IMR-90 (cell line): ENCODE data around the gene GTF2H1. TPM values are rescaled to one million over a fixed set of nuclear protein-coding genes. Genes with fewer than 3 reads are reported as not detected.

Experiments
- ATAC-seq: fragments of 200-7000 bp; cut with Tn5 transposase; 2 replicates; pipeline ENCODE4 v1.9.1; 2020; ENCODE audit warnings: low read depth, mild to moderate bottlenecking, moderate library complexity
- BruUV-seq: library from RNA; stranded (reverse); fragments of 400-500 nt; replicated peaks from 2 replicates; lab custom pipeline; 2021; lab: Mats Ljungman, UMichigan
- CTCF ChIA-PET: fragments of 300-600 bp; formaldehyde crosslinking; extraction: SDS; loops from one replicate; lab custom pipeline; 2021; ENCODE audit warnings: antibody characterized with exemption; lab: Yijun Ruan, JAX
- POLR2A ChIA-PET: fragments of 300-600 bp; sonication (Branson Sonifier 250); formaldehyde crosslinking; loops from one replicate; lab custom pipeline; 2022; ENCODE audit warnings: antibody characterized with exemption; ENCODE audit not compliant: unreplicated experiment; lab: Charles Lee
- DNase-seq: peaks from one replicate; pipeline ENCODE4 v3.0.0; 2013
- H2AFZ ChIP-seq: replicated peaks from 2 replicates; pipeline ENCODE3; 2013; ENCODE audit warnings: low read length, mild to moderate bottlenecking; ENCODE audit not compliant: poor library complexity
- H2AK5ac ChIP-seq: 2 replicates; pipeline ENCODE4 v1.6.1; 2013; ENCODE audit warnings: low read depth, low read length, inconsistent platforms
- H2AK9ac ChIP-seq: replicated peaks from 2 replicates; pipeline ENCODE3; 2013; ENCODE audit warnings: mild to moderate bottlenecking, low read depth, low read length, moderate library complexity; ENCODE audit not compliant: poor library complexity
- H2BK120ac ChIP-seq: 2 replicates; pipeline ENCODE4 v1.6.1; 2013; ENCODE audit warnings: low read depth, low read length, inconsistent platforms
- H2BK15ac ChIP-seq: 3 replicates; pipeline ENCODE4 v1.6.1; 2013; ENCODE audit warnings: low read depth, low read length, inconsistent platforms
- H2BK20ac ChIP-seq: 2 replicates; pipeline ENCODE4 v1.6.1; 2013; ENCODE audit warnings: low read depth, mild to moderate bottlenecking, inconsistent platforms, low read length, moderate library complexity
- H2BK5ac ChIP-seq: 2 replicates; pipeline ENCODE4 v1.6.1; 2013; ENCODE audit warnings: mild to moderate bottlenecking, low read depth, low read length, inconsistent platforms; ENCODE audit not compliant: poor library complexity, severe bottlenecking
- H3K14ac ChIP-seq: replicated peaks from 2 replicates; pipeline ENCODE4 v1.6.1; 2013; ENCODE audit warnings: low read depth, low read length, inconsistent platforms
- H3K18ac ChIP-seq: 2 replicates; pipeline ENCODE4 v1.6.1; 2013; ENCODE audit warnings: low read depth, low read length, control low read depth
- H3K23ac ChIP-seq: 2 replicates; pipeline ENCODE4 v1.6.1; 2013; ENCODE audit warnings: low read depth, low read length, inconsistent platforms
- H3K27ac ChIP-seq: 2 replicates; pipeline ENCODE4 v1.5.1; 2013; ENCODE audit warnings: mild to moderate bottlenecking, control low read depth, low read length; ENCODE audit not compliant: insufficient read depth
- H3K27me3 ChIP-seq: 2 replicates; pipeline ENCODE4 v1.6.1; 2013; ENCODE audit warnings: low read length; ENCODE audit not compliant: control insufficient read depth, insufficient read depth
- H3K36me3 ChIP-seq: 2 replicates; pipeline ENCODE4 v1.6.1; 2013; ENCODE audit warnings: low read length, mixed read lengths; ENCODE audit not compliant: control insufficient read depth, insufficient read depth
- H3K4ac ChIP-seq: 2 replicates; pipeline ENCODE4 v1.6.1; 2013; ENCODE audit warnings: low read depth, low read length, inconsistent platforms
- H3K4me1 ChIP-seq: 2 replicates; pipeline ENCODE4 v1.6.1; 2013; ENCODE audit warnings: low read length, mixed read lengths; ENCODE audit not compliant: control insufficient read depth, insufficient read depth
- H3K4me2 ChIP-seq: 2 replicates; pipeline ENCODE4 v1.6.1; 2013; ENCODE audit warnings: low read depth, mild to moderate bottlenecking, control low read depth, low read length, moderate library complexity
- H3K4me3 ChIP-seq: 2 replicates; pipeline ENCODE4 v1.5.1; 2013; ENCODE audit warnings: low read depth, mild to moderate bottlenecking, control low read depth, low read length, moderate library complexity; ENCODE audit not compliant: insufficient read depth
- H3K56ac ChIP-seq: 2 replicates; pipeline ENCODE4 v1.6.1; 2013; ENCODE audit warnings: low read length, inconsistent platforms; ENCODE audit not compliant: insufficient read depth; ENCODE audit errors: extremely low read depth
- H3K79me1 ChIP-seq, 2 experiments: 2 replicates each; pipeline ENCODE4 v1.6.1; 2013; ENCODE audit warnings: low read length in 2 of 2, inconsistent platforms in 1 of 2, low read depth in 1 of 2
- H3K9ac ChIP-seq: 2 replicates; pipeline ENCODE4 v1.6.1; 2013; ENCODE audit warnings: low read depth, low read length, control low read depth
- H3K9me1 ChIP-seq: 2 replicates; pipeline ENCODE4 v1.6.1; 2013; ENCODE audit warnings: low read length, inconsistent platforms; ENCODE audit not compliant: insufficient read depth
- H3K9me3 ChIP-seq: 2 replicates; pipeline ENCODE4 v1.6.1; 2013; ENCODE audit warnings: low read length; ENCODE audit not compliant: control insufficient read depth, insufficient read depth
- H4K20me1 ChIP-seq: 2 replicates; pipeline ENCODE4 v1.6.1; 2013; ENCODE audit warnings: low read length, inconsistent platforms; ENCODE audit not compliant: insufficient read depth
- H4K5ac ChIP-seq: 2 replicates; pipeline ENCODE4 v1.6.1; 2013; ENCODE audit warnings: mild to moderate bottlenecking, low read depth, low read length, control low read depth
- H4K8ac ChIP-seq, 2 experiments: 2 replicates each; pipeline ENCODE4 v1.6.1; 2013; ENCODE audit warnings: low read depth in 2 of 2, low read length in 2 of 2, control low read depth in 1 of 2, inconsistent platforms in 1 of 2
- H4K91ac ChIP-seq: 2 replicates; pipeline ENCODE4 v1.6.1; 2013; ENCODE audit warnings: low read depth, low read length, inconsistent platforms; ENCODE audit not compliant: insufficient read depth
- BHLHE40 ChIP-seq: fragments of 150-350 bp; IDR thresholded peaks from 2 replicates; pipeline ENCODE4 v1.6.1; 2016; ENCODE audit warnings: mild to moderate bottlenecking, low read depth, low read length
- CEBPB ChIP-seq: IDR thresholded peaks from 2 replicates; pipeline ENCODE4 v1.6.1; 2012; ENCODE audit warnings: low read depth, low read length, improper control_type of control experiment
- RCOR1 ChIP-seq: IDR thresholded peaks from 2 replicates; pipeline ENCODE4 v1.6.1; 2012; ENCODE audit warnings: mild to moderate bottlenecking, low read length, improper control_type of control experiment; ENCODE audit not compliant: insufficient replicate concordance
- WGBS, 2 experiments: methylation state at CpG; one replicate each; pipeline versions ENCODE4 v1.1.5 to v1.1.7; 2013; ENCODE audit warnings: missing lambda C conversion rate in 2 of 2; ENCODE audit not compliant: insufficient read length in 1 of 2; ENCODE audit errors: extremely low coverage in 2 of 2; 5-methylcytosine and 5-hydroxymethylcytosine counted together
- dilution Hi-C: fragments of 300-500 bp; cut with HindIII; formaldehyde crosslinking; loops from one replicate; pipeline ENCODE4 v1.14.3; 2018; ENCODE audit warnings: low sequenced_read_pairs; ENCODE audit not compliant: unreplicated experiment
- in situ Hi-C: fragments of 300-500 bp; cut with MboI; formaldehyde crosslinking; loops from 3 replicates; pipeline ENCODE4 v1.14.3; 2019; ENCODE audit warnings: low sequenced_read_pairs, inconsistent platforms, mixed read lengths
- intact Hi-C: fragments of 100-400 bp; cut with micrococcal nuclease; formaldehyde crosslinking; loops from 2 replicates; pipeline ENCODE4 v1.10.0; 2022
- polyA plus RNA-seq, 3 experiments: library from polyadenylated mRNA; depleted of rRNA; stranded (reverse); fragments of >200 nt; gene quantifications; 2 replicates each; pipeline ENCODE4 v1.2.3, GENCODE V29; 2012; ENCODE audit warnings: low replicate concordance in 1 of 3
- total RNA-seq: library from RNA; depleted of rRNA; stranded (reverse); fragments of >200 nt; gene quantifications from 2 replicates; pipeline ENCODE4 v1.2.3, GENCODE V29; 2012
- TF ChIP-seq, protein P1 (sequence below): conservative IDR thresholded peaks from 2 replicates; pipeline ENCODE4 v1.5.1; 2012; ENCODE audit warnings: mild to moderate bottlenecking, low read depth, low read length, improper control_type of control experiment

Gene GTF2H1
- total and polyA plus RNA-seq, 2 of the 4 experiments (the other 2 are of a cell fraction): 25.0 to 67.0 TPM

DNA sequence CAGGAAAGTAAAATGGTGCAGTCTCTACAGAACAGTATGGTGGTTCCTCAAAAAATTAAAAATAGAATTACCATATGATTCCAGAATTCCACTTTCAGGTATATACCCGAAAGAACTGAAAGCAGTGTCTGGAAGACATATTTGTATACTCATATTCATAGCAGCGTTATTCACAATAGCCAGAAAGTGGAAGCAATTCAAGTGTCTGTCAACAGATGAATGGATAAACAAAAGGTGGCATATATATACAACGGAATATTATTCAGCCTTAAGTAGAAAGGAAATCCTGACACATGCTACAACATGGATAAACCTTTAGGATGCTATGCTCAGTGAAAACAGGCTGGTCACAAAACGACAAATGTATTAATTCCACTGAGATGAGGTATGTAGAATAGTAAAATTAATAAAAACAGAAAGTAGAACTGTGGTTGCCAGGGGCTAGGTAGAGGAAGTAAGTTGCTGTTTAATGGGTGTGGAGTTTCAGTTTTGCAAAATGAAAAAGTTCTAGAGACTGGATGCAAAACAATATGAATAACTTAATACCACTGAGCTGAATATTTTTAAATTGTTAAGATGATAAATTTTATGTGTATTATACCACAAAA, 41.8 kb upstream of the GTF2H1 start:
- no peaks in the 10 kb centered on the region for H3K4me1 ChIP-seq
- dilution Hi-C loops: no loop called here
- H3K27me3 ChIP-seq: no peaks in the 10 kb centered on the region
- no peak for ATAC-seq
- H3K14ac ChIP-seq: no peak overlapping the region
- H3K9me1 ChIP-seq: no peaks in the 10 kb centered on the region
- H3K56ac ChIP-seq: no peak overlapping the region
- H2BK120ac ChIP-seq: no peak overlapping the region
- H4K20me1 ChIP-seq: no peaks in the 10 kb centered on the region
- peaks cover 16% of the 10 kb centered on the region for H3K36me3 ChIP-seq
- no peak overlapping the region for H4K5ac ChIP-seq
- intact Hi-C loops: no loop called here
- no peak overlapping the region for H4K8ac ChIP-seq
- H2BK15ac ChIP-seq: no peak overlapping the region
- no peak overlapping the region for H3K23ac ChIP-seq
- H3K18ac ChIP-seq: no peak overlapping the region
- H3K9ac ChIP-seq: no peak overlapping the region
- TF ChIP-seq CEBPB (no peak), BHLHE40 (no peak), RCOR1 (no peak)
- TF ChIP-seq, protein P1, sequence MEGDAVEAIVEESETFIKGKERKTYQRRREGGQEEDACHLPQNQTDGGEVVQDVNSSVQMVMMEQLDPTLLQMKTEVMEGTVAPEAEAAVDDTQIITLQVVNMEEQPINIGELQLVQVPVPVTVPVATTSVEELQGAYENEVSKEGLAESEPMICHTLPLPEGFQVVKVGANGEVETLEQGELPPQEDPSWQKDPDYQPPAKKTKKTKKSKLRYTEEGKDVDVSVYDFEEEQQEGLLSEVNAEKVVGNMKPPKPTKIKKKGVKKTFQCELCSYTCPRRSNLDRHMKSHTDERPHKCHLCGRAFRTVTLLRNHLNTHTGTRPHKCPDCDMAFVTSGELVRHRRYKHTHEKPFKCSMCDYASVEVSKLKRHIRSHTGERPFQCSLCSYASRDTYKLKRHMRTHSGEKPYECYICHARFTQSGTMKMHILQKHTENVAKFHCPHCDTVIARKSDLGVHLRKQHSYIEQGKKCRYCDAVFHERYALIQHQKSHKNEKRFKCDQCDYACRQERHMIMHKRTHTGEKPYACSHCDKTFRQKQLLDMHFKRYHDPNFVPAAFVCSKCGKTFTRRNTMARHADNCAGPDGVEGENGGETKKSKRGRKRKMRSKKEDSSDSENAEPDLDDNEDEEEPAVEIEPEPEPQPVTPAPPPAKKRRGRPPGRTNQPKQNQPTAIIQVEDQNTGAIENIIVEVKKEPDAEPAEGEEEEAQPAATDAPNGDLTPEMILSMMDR: no peak
- in situ Hi-C loops: no loop called here
- no peak overlapping the region for H2AFZ ChIP-seq
- no peak overlapping the region for H2BK20ac ChIP-seq
- no peak overlapping the region for H3K4me2 ChIP-seq
- no peak overlapping the region for H2AK9ac ChIP-seq
- H3K9me3 ChIP-seq: no peaks in the 10 kb centered on the region
- POLR2A ChIA-PET: no interaction called here
- no peak overlapping the region for H2AK5ac ChIP-seq
- no peak overlapping the region for H4K91ac ChIP-seq
- BruUV-seq: no TSS peak
- H3K79me1 ChIP-seq: no peaks in the 10 kb centered on the region; a peak in 1 of 4 replicates
- H2BK5ac ChIP-seq: no peak overlapping the region
- H3K27ac ChIP-seq: no peak overlapping the region
- no peak for DNase-seq
- no CpG with 5 or more reads among the region's 4 CpGs for WGBS, 2 experiments
- CTCF ChIA-PET: no interaction called here
- no peak overlapping the region for H3K4me3 ChIP-seq
- no peak overlapping the region for H3K4ac ChIP-seq
